Astrocyte of the spinal cord (primary cell): ENCODE data around the gene UPF1.

Source experiments
- DNase-seq: peaks from one replicate; pipeline ENCODE4 v3.0.0; 2011; ENCODE audit warnings: low read depth, low spot score
- H3K4me3 ChIP-seq: 2 replicates; pipeline ENCODE4 v1.5.1; 2011; ENCODE audit warnings: low read depth, mild to moderate bottlenecking, low read length, moderate library complexity
- in situ Hi-C: cut with HindIII; loops from 2 replicates; pipeline ENCODE4 v1.10.0; 2017; ENCODE audit warnings: low sequenced_read_pairs
- TF ChIP-seq, protein P1 (sequence below): IDR thresholded peaks from 2 replicates; pipeline ENCODE4 v1.5.1; 2012; ENCODE audit warnings: low read depth, mild to moderate bottlenecking, low read length, inconsistent platforms

The UPF1 gene

GRCh38 chr19:18793144-18794028, 38.4 kb upstream of the UPF1 start:
- TF ChIP-seq, protein P1, sequence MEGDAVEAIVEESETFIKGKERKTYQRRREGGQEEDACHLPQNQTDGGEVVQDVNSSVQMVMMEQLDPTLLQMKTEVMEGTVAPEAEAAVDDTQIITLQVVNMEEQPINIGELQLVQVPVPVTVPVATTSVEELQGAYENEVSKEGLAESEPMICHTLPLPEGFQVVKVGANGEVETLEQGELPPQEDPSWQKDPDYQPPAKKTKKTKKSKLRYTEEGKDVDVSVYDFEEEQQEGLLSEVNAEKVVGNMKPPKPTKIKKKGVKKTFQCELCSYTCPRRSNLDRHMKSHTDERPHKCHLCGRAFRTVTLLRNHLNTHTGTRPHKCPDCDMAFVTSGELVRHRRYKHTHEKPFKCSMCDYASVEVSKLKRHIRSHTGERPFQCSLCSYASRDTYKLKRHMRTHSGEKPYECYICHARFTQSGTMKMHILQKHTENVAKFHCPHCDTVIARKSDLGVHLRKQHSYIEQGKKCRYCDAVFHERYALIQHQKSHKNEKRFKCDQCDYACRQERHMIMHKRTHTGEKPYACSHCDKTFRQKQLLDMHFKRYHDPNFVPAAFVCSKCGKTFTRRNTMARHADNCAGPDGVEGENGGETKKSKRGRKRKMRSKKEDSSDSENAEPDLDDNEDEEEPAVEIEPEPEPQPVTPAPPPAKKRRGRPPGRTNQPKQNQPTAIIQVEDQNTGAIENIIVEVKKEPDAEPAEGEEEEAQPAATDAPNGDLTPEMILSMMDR: no peak
- in situ Hi-C loops: no loop called here
- no peak for DNase-seq
- no peak overlapping the region for H3K4me3 ChIP-seq

DNA sequence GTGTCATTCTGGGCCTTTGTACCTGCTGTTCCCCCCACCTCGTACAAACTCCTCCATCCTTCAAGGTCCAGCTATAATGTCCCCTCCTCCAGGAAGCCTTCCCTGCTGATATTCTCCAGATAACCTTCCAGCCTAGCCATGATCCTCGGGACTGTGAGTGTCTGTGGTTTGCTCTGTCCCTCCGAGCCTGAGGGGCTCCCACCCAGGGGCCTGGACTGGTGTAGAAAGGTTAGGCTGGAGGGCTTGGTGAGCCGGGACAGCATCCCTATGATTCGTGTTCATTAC, 37.8 kb upstream of the UPF1 start:
- no peak for DNase-seq
- in situ Hi-C loops: no loop called here
- H3K4me3 ChIP-seq: no peak overlapping the region
- TF ChIP-seq, protein P1: no peak

DNA sequence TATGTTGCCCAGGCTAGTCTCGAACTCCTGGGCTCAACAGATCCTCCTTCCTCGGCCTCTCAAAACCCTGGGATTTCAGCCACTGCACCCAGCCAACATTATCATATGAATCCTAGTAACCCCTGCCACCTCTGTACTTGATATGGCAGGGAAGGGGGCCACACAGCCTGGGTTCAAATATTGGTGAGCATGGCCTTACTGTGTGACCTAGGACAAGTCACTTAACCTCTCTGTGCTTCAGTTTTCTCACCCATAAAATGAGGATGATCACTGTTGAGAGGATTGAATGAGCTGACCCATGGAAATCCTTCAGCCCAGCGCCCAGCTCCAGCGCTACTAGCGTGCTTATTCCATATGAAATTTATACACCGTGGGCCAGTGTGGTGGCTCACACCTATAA, 37.1 kb upstream of the UPF1 start:
- in situ Hi-C loops: no loop called here
- no peak overlapping the region for H3K4me3 ChIP-seq
- TF ChIP-seq, protein P1: no peak
- DNase-seq: no peak

- in situ Hi-C loops: no loop called here
- H3K4me3 ChIP-seq: no peak overlapping the region
- DNase-seq: no peak
- TF ChIP-seq, protein P1: no peak
Measured at GRCh38 chr19:18795540-18795939, 36.2 kb upstream of the UPF1 start.

DNA sequence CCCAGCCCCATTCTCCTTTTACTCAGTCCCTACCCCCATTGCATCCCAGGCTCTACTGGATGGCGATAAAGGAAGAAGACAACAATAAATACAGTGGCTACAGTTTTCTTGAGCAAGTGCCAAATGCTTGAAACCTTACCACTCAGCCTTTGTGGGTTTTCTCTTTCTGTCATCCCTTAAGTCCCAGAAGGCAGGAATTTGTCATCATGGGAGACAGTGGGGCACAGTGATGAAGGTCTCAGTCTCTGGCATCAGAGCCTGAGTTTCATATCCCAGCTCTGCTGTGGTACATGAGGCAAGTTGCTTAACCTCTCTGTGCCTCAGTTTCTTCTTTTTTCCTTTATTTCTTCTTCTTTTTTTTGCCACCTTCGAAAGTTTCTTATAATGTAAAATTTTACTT, 35.5 kb upstream of the UPF1 start:
- H3K4me3 ChIP-seq: no peak overlapping the region
- in situ Hi-C loops: no loop called here
- no peak for DNase-seq
- TF ChIP-seq, protein P1: no peak

- in situ Hi-C loops: no loop called here
- TF ChIP-seq, protein P1: no peak
- no peak overlapping the region for H3K4me3 ChIP-seq
- DNase-seq: no peak
Measured at GRCh38 chr19:18798384-18799352, 33.1 kb upstream of the UPF1 start.
